DMS153 (cell line): ENCODE results near the gene SHC3.

Source experiments
- DNase-seq: peaks from one replicate; lab custom pipeline; 2025; lab: John Stamatoyannopoulos, UW

Gene SHC3

DNA sequence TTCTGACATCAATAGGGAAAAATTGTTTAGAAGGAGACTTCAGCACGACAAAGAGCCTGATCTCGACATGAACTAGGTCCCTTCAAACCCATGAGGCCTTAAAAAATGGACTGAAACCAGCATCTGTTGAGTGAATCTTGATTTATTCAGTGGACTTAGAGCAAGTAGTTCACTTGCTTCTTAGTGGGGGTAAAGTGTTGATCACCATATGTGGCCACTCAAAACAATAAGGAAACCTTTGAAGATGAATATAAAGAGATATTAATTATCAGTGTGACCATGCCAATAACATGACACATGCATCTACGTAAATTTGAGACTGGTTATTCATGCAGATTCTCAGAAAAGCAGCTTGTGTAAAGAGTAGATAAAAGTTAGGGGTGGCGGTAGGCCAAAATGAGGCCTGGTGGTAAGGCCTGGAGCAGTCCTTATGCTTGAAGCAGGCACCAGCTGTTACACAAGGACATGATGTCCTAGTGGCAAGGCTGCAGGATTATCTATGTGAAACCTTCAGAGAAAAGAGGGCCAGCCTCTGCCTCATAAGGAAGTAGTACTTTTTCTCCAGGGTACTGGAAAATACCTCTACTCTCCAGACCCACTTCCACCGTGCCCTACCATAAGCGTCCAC lies 126.0 kb downstream of the SHC3 start:
- DNase-seq = no peak

DNA sequence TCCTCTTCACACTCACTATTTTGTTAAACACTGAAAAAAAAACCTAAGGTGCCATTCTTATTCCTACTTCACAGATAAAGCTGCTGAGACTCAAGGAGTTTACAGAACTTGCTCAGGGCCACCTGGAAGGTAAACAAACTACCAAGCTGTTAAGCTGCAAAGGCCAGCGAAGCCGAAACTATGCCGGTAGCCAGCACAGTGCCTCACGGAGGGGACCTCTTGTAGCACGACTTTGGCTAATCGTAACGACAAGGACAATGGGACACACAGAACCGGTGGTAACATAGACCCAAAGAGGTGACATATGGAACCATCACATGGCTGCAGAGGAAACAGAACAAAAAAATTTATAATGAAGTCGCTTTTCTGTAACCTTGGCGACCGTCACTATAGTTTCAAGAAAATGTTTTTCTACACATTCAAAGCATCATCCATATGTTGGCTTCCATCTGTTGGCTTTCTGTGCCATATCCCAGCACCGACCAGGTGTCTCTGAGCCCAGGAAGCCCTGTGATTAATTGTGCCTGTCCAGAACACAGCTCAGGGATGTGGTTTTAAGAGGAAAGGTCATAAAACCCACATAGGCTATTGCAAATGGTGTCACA lies 127.1 kb downstream of the SHC3 start:
- no peak for DNase-seq

DNA sequence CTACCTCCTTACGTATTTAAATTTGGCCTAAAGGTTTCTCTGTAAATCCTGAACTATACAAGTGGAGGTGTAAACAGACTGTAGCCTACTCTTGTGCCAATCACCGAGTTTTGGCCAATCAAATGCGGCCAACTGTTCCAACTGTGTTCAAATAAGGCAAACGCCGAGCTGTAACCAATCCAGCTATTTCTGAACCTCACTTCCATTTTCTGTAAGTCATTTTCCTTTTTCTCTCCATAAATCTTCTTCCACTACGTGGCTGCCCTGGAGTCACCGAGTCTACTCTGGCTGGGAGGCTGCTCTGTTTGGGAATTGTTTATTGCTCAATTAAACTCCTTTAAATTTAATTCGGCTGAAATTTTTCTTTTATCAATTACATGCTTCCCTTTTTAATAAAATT lies 129.0 kb downstream of the SHC3 start:
- DNase-seq = no peak

DNA sequence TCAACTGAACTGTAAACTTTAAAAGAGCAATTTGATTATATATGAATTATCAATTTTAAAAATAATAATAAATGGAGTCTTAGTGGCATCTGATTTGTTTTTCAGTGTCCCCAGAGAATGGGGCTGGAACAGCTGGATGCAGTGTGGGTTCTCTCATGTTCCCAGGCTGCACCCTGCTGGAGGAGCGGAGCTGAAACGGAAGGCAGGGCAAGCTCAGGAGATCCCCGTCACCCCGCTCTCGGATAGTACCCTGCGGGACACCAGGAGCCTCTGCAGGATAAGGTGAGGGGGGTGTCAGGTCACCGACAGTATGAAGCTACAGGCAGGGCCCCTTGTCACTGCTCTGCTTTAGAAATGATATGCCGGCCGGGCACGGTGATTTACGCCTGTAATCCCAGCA lies 130.0 kb downstream of the SHC3 start:
- DNase-seq = no peak

DNA sequence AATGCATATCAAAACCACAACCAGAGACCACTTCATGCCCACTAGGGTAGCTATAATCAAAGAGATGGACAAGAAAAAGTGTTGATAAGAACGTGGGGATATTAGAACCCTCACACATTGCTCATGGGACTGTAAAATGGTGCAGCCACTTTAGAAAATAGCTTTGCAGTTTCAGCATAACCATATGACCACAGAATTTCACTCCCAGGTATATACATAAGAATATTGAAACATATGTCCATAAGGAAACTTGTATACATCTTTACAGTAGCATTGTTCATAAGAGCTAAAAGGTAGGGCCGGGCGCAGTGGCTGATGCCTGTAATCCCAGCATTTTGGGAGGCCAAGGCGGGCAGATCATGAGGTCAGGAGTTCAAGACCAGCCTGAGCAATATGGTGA lies 131.0 kb downstream of the SHC3 start:
- no peak for DNase-seq

DNA sequence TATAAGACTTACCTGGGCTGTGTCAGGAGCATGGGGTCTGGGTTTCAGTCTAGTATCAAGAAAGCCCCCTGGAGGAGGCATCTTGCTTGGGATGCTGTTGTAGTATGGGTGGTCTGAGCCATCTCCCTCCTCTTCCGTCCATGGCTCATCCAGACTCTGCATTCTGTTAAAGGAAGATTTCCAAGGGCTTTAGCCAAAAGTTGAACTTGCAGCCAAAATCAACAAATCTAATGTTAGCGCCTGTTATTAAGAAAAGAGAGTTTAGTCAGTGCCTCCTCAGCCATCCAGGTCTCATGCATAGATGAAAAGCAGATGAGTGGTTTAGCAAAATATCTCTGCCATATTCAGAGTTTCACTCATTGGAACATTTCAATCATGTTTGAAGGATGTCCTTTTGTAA lies 131.8 kb downstream of the SHC3 start:
- DNase-seq = no peak

DNA sequence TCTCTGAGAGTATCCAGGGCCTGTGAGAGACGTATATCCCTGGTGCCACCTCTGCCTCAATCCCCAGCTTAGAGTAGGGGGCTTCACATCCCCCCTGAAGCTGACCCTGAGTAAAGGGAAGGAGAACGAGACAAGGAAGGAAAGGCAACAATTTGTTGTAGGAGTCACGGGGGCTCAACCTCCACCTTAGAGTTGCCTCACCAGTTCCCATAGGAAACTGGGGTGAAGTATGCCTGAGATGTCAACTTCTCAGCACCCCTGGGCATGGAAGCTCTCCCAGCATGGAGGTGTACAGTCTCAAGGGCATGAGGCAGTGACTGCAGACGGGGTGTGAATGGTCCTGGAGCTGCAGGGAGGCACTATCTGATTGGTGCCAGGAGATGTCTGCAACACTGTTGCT lies 133.7 kb downstream of the SHC3 start:
- no peak for DNase-seq

DNA sequence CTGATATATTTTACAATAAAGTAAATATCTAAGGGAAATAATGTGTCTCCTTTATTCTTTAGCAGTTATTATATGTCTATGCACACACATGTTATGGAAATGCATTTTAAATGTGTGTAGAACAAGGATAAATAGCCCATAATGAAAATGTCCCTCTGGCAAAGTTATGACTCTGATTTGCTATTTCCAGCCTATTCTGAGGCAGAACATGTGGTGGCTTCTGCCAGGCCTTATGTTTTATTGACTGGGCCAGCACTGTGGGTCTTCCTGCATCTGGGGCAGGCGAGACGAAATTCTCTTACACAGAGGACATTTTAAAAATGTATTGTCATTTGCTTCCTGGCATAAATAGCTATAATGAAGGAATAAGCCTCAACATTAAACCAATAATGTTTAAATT lies 134.5 kb downstream of the SHC3 start:
- DNase-seq = no peak

DNA sequence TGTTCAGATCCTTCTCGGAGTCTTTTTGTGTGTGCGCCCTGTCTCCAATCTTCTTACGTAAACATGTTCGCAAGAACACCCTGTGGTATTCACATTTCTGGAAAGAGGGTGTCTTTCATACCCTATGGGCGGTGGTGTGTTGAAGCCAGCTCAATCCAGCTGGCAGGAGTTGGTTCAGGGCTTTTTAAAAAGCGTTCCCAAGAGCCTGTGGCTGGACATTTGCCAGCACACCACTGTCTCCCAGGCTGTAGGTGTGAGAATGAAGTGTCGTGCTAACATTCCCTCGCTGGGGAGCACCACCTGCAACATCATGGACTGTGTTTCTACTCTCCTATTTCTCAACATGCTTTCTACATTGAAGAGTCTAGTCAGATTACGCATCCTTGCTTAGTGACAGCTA lies 135.6 kb downstream of the SHC3 start:
- no peak for DNase-seq

DNA sequence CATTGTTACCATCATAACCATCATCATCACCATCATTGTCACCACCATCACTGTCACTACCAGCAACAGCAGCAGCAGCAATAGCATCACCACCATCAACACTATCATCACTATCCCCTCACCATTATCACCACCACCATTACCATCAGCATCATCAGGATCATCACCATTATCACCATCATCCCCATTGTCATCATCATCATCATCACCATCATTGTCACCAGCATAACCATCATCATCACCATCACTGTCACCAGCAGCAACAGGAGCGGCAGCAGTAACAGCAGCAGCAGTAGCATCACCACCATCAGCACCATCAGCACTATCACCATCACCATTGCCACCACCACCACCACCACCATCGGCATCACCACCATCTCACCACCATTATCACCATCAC lies 139.0 kb downstream of the SHC3 start:
- no peak for DNase-seq

DNA sequence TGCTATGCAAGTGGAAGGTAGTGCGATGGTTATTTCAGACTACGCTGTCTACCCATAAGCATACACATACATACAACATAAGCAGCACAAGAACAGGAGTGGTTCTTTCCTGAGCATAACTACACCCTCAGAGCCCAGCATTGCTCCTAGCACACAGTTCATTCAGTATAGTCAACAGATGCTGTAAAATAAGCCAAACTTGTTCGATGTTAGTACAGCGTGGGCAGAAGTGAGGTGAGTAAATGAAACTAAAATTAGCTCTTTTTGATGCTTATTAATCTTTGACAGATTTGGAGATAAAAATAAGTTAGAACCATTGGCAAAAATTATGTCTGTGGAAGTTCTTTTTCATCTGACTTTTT lies 139.5 kb downstream of the SHC3 start:
- DNase-seq = no peak

DNA sequence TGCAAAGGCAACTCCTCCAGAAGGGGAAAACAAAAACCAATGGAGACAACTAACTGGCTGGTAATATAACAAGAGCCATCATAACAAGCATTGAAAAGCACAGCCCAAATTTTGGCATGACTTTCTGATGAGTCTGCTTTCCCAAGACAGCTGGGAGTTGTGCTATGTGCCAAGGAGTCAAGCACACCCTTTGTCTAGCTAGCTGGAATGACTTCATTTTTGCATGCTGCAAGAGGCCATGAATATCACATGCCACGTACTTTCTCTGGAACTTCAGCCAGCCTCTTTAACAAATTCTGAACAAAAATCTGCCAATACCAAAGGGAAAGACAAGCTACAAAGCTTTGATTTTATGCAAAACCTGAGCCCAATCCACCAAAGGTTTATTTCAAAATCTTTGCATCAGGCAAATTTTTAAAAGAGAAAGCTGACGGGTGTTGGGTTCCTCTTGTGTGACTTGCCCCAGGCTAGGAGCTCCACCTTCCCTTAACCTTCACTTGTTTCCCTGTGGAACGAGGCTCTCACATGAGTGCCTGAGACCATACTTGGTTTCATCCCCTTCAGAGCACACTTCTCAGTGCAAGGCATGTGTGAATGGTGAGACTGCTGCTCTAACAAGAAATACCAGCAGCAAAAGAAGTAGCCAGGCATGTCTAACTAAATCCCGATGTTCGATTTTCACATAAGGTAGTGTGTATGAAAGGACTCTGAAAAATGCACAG lies 140.1 kb downstream of the SHC3 start:
- no peak for DNase-seq

DNA sequence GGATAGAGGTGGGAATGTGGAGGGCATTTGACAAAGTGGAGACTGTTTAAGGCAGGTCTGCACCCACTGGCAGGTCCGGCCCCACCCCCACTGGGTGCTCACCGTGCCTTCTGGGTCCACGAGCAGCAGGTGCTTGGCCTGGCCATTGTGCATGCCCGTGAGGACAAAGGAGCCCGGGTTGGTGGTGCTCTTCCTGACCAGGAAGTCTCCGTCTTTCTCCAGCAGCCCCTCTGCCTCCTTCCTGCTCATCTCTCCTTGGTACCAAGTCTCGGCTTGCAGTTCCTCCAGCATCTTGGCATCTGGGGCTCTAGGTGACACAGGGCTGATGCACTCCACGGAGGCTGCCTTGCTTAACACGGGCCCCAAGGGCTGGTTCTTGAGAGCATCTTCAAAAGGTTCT lies 140.7 kb downstream of the SHC3 start:
- no peak for DNase-seq

DNA sequence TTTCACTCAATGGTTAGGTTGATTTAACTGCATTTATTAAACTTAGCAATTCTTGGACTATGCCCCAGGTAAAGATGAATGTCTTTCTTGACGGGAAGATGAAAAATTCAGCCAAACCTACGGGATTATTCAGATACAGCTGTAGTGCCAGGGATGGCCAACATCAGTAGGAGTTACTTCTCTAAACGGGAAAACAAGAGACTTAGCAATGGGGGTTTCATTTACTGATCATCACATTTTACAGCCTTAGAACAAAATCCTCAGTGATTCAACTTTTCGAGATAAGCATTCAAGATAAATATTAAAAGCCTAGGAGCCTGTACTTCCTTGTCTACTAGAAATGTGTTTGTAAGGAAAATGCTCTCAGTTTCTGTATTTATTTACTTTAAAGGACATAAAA lies 141.3 kb downstream of the SHC3 start:
- DNase-seq = no peak

DNA sequence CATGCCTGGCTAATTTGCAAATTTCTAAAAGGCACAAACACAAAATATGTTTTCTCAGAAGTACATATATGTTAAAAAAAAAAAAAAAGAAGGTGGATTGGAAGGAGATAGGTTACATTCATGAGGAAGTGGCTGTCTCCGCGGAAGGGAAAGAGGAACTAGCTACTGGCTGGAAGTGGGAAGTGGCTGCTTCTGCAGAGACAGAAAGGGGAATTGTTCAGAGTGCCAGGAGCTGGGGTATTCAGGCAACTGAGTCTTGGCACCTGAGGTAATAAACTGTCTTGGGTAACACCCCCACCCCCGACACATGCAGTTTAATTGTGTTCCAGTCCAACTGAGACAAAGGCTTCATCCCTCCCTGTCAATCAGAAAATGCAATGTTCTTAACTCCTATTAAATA lies 141.7 kb downstream of the SHC3 start:
- no peak for DNase-seq

DNA sequence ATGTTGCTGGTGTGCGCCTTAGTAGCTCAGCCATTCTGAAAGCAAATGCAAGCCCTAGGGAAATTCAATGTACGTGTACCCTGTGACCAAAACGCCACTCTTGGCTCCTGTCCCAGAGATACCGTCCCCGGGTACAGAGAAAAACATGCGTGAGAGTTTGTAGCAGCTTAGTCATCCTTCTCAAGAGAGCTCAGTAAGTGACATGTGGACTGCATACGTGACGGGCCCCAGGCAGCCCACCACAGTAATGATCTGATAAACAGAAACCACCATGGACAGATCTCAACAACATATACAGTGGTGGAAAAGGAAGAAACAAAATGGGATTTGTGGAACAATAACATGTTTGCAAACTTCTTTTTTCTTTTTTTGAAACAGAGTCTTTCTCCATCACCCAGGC lies 142.2 kb downstream of the SHC3 start:
- DNase-seq = no peak

DNA sequence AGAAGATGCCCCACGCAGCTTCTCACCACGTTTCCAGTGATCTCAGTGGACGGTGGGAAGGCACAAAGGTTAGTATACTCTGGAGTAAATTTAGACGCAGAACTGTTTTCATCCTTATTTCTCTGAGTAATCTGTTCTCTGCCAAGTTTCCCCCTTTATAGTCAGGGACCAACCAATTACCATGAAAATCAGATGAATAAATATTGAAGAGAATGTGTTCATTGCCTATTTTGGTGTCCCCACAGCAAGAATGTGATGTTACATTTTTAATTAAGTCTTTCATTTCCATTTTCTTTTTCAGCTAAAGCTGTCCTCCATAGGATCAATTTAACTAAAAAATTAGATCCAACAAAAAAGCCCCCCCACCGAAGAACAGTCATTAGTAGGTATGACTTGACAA lies 146.0 kb downstream of the SHC3 start:
- no peak for DNase-seq

DNA sequence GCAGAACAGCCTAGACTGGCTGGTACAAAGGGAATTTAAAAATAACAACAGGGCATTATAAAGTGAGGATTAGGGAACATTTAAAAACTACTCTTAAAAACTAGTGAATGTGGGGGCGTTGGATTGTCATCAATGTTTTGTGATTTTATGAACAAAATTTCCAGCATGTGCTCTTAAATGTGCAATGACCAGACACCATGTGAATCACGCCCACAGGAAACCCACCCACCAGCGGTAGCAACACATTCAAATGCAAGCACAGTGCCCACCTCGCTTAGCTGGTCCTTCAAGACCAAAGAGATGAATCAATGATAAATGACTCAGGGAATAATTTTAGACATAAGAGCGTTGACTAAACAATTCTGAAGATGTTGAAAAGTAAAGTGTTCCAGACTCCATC lies 146.4 kb downstream of the SHC3 start:
- DNase-seq = no peak

DNA sequence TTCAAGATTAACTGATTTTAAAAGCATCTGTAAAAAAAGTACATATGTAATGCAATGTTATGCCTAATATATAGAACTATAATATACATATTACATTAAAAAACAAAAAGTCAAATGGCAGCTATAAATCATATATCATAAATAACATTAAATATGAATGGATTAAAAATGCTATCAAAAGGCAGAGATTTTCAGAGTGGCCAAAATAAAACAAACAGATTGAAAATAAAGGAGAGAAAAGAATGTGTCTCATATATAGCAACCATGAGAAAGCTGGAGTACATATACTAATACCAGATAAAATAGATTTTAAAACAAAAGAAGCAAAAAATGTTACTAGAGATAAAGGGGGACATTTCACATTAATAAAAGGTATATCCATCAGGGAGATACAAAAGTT lies 148.8 kb downstream of the SHC3 start:
- DNase-seq = no peak

DNA sequence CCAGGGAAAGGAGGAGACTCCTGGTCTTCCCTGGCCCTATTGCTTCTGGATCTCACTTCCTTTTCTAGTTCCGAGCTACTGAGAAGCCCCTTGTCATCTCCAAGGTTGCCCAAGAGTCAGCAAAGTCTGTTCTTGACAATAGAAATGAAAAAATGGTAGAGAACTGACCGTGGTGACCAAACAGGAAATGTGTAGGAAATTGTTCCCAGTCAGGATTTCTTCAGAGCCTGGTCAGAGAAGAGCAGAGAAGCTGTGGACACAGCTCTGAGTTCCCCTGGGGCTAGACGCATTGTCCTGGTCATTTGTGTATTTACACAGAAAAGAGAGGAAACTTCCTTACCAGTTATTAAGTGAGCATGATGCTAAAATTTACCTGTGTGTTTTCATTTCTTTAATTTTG lies 151.7 kb downstream of the SHC3 start:
- DNase-seq = no peak

DNA sequence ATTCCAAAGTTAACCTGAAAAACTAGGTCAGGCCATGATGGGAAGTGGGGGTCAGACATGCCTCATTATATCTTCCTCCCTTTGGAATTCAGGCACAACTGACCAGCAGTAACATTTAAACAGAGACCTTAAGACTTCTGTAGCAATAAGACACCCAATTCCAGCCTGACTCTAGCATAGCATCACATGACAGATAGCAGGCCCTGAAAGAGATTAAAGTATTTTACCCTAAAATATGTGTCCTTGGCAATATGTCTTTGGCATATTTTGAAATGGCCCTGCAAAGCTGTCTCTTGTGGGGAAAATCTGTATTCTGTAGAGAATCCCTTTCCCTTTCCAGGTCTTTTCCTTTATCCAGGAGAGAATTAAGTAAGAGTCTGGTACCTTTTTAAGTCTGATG lies 153.1 kb downstream of the SHC3 start:
- no peak for DNase-seq

DNA sequence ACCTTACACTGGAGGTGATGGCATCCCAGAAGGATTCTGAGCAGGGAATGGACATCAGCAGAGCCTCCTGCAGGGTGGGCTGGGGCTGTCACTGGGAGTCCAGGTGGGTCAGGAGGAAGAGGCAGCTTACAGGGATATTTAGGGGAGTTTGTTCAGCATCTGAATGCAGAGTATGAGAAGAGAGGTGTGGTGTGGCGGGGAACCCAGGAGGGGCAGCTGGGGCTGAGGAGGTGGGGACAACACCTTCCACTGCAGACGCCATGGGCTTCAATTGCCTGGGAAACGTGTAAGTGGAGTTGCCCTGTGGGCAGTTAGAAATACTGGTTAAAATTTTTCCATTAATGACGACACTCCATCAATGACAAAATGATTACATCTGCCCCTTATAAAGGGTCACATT lies 153.9 kb downstream of the SHC3 start:
- DNase-seq = no peak

DNA sequence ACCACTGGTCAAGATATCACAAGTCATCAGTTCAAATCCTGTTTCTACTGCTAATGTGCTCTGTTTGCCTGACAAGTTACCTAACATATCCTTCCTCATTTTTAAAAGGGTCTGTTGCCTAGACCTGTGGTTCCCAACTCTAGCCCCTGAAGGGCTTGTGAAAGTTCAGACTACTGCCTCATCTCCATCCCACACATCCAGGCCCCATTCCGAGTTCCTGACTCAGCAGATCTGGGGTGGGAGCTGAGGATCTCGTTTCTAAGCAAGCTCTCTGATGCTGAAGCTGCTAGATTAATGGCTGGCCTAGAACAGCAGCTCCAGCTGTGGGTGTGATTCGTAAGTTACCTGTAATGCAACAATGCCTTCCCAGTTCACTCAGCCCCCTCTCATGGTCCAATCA lies 154.9 kb downstream of the SHC3 start:
- no peak for DNase-seq

DNA sequence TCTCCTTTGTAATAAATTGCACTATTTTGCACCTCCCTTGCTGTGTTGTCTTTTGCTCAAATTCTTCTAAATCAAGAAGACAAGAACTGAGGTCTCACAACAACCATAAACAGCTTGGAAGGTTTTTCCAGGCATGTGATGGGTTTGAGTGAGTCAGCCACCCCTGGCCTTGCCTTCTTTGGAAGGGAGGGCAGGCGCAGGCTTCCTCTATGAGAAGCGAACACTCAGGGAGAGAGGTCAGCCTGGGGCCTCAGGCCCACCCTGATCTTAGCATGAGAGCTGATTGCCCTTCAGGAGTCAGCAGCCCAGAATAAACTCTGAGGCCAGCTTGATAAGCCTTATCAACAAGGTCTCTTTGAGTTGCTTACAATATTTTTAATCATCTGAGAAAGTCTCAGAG lies 155.7 kb downstream of the SHC3 start:
- DNase-seq = no peak
